Measurements from ENCODE around the gene GPC3. TPM values are rescaled to one million over a fixed set of nuclear protein-coding genes. Genes with fewer than 3 reads are reported as not detected.

The GPC3 gene
- total RNA-seq, 1 donor from 2014 or later: 1,039 TPM

GRCh38 chrX:133653358-133653757 is 332.0 kb downstream of the GPC3 start:
- Histone ChIP-seq H4K20me1 (ENCODE audit: low read depth) (peaks cover 34% of the 10 kb centered on the region), H3K27ac (no peak overlapping the region), H3K4me1 (peaks cover 3% of the 10 kb centered on the region), H3K4me2 (no peak overlapping the region), H3K36me3 (peaks cover 1% of the 10 kb centered on the region), H3K79me2 (ENCODE audit: low read depth) (no peaks in the 10 kb centered on the region), H3K9me3 (ENCODE audit: low read depth) (no peaks in the 10 kb centered on the region), H2AFZ (replicated peaks) (no peak overlapping the region), H3K4me3 (no peak overlapping the region), H3K9ac (no peak overlapping the region), H3F3A (ENCODE audit: low read depth) (peaks cover 11% of the 10 kb centered on the region), H3K27me3 (no peaks in the 10 kb centered on the region)
- no peak overlapping the region for H3K27ac Mint-ChIP-seq
- no peak for DNase-seq (ENCODE audit: low spot score)
- H3K4me1 Mint-ChIP-seq: peaks cover 56% of the 10 kb centered on the region
- peaks cover 6% of the 10 kb centered on the region for H3K27me3 Mint-ChIP-seq (ENCODE audit: insufficient read depth, low read depth)
- no peaks in the 10 kb centered on the region for H3K9me3 Mint-ChIP-seq
- no peak overlapping the region for H3K4me3 Mint-ChIP-seq
- no peak for TF ChIP-seq EZH2phosphoT487 (IDR thresholded peaks at IDR 0.05)
- TF ChIP-seq EZH2 (IDR thresholded peaks at IDR 0.05): no peak
- TF ChIP-seq, protein P1, sequence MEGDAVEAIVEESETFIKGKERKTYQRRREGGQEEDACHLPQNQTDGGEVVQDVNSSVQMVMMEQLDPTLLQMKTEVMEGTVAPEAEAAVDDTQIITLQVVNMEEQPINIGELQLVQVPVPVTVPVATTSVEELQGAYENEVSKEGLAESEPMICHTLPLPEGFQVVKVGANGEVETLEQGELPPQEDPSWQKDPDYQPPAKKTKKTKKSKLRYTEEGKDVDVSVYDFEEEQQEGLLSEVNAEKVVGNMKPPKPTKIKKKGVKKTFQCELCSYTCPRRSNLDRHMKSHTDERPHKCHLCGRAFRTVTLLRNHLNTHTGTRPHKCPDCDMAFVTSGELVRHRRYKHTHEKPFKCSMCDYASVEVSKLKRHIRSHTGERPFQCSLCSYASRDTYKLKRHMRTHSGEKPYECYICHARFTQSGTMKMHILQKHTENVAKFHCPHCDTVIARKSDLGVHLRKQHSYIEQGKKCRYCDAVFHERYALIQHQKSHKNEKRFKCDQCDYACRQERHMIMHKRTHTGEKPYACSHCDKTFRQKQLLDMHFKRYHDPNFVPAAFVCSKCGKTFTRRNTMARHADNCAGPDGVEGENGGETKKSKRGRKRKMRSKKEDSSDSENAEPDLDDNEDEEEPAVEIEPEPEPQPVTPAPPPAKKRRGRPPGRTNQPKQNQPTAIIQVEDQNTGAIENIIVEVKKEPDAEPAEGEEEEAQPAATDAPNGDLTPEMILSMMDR (IDR thresholded peaks at IDR 0.05): no peak
- H3K36me3 Mint-ChIP-seq: peaks cover 2% of the 10 kb centered on the region

GRCh38 chrX:133652185-133652584 is 333.2 kb downstream of the GPC3 start:
- no peak for TF ChIP-seq EZH2phosphoT487 (IDR thresholded peaks at IDR 0.05)
- peaks cover 64% of the 10 kb centered on the region for H3K4me1 Mint-ChIP-seq
- H3K9ac ChIP-seq: no peak overlapping the region
- no peak overlapping the region for H3K4me3 Mint-ChIP-seq
- no peak overlapping the region for H2AFZ ChIP-seq (replicated peaks)
- H3K27me3 Mint-ChIP-seq (ENCODE audit: insufficient read depth, low read depth): peaks cover 6% of the 10 kb centered on the region
- no peaks in the 10 kb centered on the region for H3K9me3 ChIP-seq (ENCODE audit: low read depth)
- no peaks in the 10 kb centered on the region for H3K79me2 ChIP-seq (ENCODE audit: low read depth)
- H3K27ac Mint-ChIP-seq: peak overlapping the region; percentile 15
- DNase-seq (ENCODE audit: low spot score): no peak
- peaks cover 3% of the 10 kb centered on the region for H3K4me1 ChIP-seq
- H3F3A ChIP-seq (ENCODE audit: low read depth): peaks cover 11% of the 10 kb centered on the region
- peaks cover 43% of the 10 kb centered on the region for H4K20me1 ChIP-seq (ENCODE audit: low read depth)
- H3K36me3 ChIP-seq: no peaks in the 10 kb centered on the region
- H3K4me3 ChIP-seq: no peak overlapping the region
- H3K4me2 ChIP-seq: no peak overlapping the region
- peaks cover 2% of the 10 kb centered on the region for H3K36me3 Mint-ChIP-seq
- H3K9me3 Mint-ChIP-seq: no peaks in the 10 kb centered on the region
- no peaks in the 10 kb centered on the region for H3K27me3 ChIP-seq
- no peak overlapping the region for H3K27ac ChIP-seq

DNA sequence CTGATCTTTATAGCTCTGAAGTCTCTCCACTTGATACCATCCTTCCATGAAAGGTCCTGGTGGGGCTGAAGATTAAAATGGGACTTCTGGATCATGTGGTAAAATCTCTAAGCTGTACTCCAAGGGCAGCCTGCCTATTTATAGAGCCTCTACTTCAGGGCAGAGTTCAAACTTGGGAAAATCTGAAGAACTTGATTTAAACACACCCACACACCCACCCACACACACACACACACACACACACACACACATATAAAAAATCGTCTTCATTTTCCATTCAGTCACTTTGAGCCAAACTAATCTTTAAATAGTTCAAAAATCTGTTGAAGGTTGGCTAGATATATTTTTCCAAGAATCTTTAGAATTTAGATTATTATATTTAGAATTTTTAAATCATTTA is 335.2 kb downstream of the GPC3 start:
- no peak for TF ChIP-seq EZH2 (IDR thresholded peaks at IDR 0.05)
- TF ChIP-seq EZH2phosphoT487 (IDR thresholded peaks at IDR 0.05): no peak
- TF ChIP-seq, protein P1 (IDR thresholded peaks at IDR 0.05): no peak
- H3K27ac Mint-ChIP-seq: peak overlapping the region; percentile 96
- Histone ChIP-seq H4K20me1 (ENCODE audit: low read depth) (peaks cover 45% of the 10 kb centered on the region), H3K4me2 (peak overlapping the region; percentile 8), H3K36me3 (no peaks in the 10 kb centered on the region), H3K79me2 (ENCODE audit: low read depth) (no peaks in the 10 kb centered on the region), H3K27ac (no peak overlapping the region), H2AFZ (replicated peaks) (no peak overlapping the region), H3F3A (ENCODE audit: low read depth) (peaks cover 11% of the 10 kb centered on the region), H3K9me3 (ENCODE audit: low read depth) (no peaks in the 10 kb centered on the region), H3K4me3 (no peak overlapping the region), H3K9ac (no peak overlapping the region), H3K4me1 (peaks cover 3% of the 10 kb centered on the region), H3K27me3 (no peaks in the 10 kb centered on the region)
- peaks cover 2% of the 10 kb centered on the region for H3K36me3 Mint-ChIP-seq
- H3K4me3 Mint-ChIP-seq: no peak overlapping the region
- H3K27me3 Mint-ChIP-seq (ENCODE audit: insufficient read depth, low read depth): peaks cover 6% of the 10 kb centered on the region
- peaks cover 58% of the 10 kb centered on the region for H3K4me1 Mint-ChIP-seq
- no peaks in the 10 kb centered on the region for H3K9me3 Mint-ChIP-seq
- no peak for DNase-seq (ENCODE audit: low spot score)

- no peak overlapping the region for H3K27ac ChIP-seq
- Mint-ChIP-seq H3K36me3 (peaks cover 2% of the 10 kb centered on the region), H3K27ac (peak overlapping the region; percentile 96), H3K9me3 (no peaks in the 10 kb centered on the region), H3K4me1 (peaks cover 57% of the 10 kb centered on the region), H3K27me3 (ENCODE audit: insufficient read depth, low read depth) (peaks cover 6% of the 10 kb centered on the region), H3K4me3 (no peak overlapping the region)
- no peaks in the 10 kb centered on the region for H3K9me3 ChIP-seq (ENCODE audit: low read depth)
- no peak overlapping the region for H3K9ac ChIP-seq
- peak; percentile 87 for DNase-seq (ENCODE audit: low spot score)
- H3K79me2 ChIP-seq (ENCODE audit: low read depth): no peaks in the 10 kb centered on the region
- H2AFZ ChIP-seq (replicated peaks): no peak overlapping the region
- H4K20me1 ChIP-seq (ENCODE audit: low read depth): peaks cover 45% of the 10 kb centered on the region
- H3K36me3 ChIP-seq: no peaks in the 10 kb centered on the region
- peak overlapping the region; percentile 31 for H3K4me2 ChIP-seq
- peaks cover 11% of the 10 kb centered on the region for H3F3A ChIP-seq (ENCODE audit: low read depth)
- peaks cover 3% of the 10 kb centered on the region for H3K4me1 ChIP-seq
- H3K4me3 ChIP-seq: no peak overlapping the region
- no peaks in the 10 kb centered on the region for H3K27me3 ChIP-seq
- peak; percentile 67 for TF ChIP-seq EZH2phosphoT487 (IDR thresholded peaks at IDR 0.05)
- TF ChIP-seq, protein P1 (IDR thresholded peaks at IDR 0.05): peak; percentile 6
- no peak for TF ChIP-seq EZH2 (IDR thresholded peaks at IDR 0.05)
Observed at GRCh38 chrX:133649651-133650050, 335.7 kb downstream of the GPC3 start.
